Chondrocyte (in vitro differentiated cells): ENCODE measurements around the gene EOMES. TPM values are rescaled to one million over a fixed set of nuclear protein-coding genes. Genes with fewer than 3 reads are reported as not detected.

Experiments used
- DNase-seq: peaks from one replicate; pipeline ENCODE4 v3.0.0; 2021; ENCODE audit warnings: mixed read lengths, low spot score
- H3K27ac Mint-ChIP-seq: one replicate; pipeline ENCODE4 v1.8.0; 2021; ENCODE audit warnings: mild to moderate bottlenecking, moderate library complexity, mixed read lengths; ENCODE audit not compliant: unreplicated experiment
- H3K27me3 Mint-ChIP-seq: 2 replicates; pipeline ENCODE4 v1.8.0; 2021; ENCODE audit warnings: low read depth, mixed read lengths
- H3K36me3 Mint-ChIP-seq: 2 replicates; pipeline ENCODE4 v1.8.0; 2021; ENCODE audit warnings: low read depth, mixed read lengths
- H3K4me1 Mint-ChIP-seq: 2 replicates; pipeline ENCODE4 v1.8.0; 2021; ENCODE audit warnings: low read depth, mild to moderate bottlenecking, mixed read lengths
- H3K4me3 Mint-ChIP-seq: one replicate; pipeline ENCODE4 v1.8.0; 2021; ENCODE audit warnings: mild to moderate bottlenecking, moderate library complexity, mixed read lengths; ENCODE audit not compliant: unreplicated experiment
- H3K9me3 Mint-ChIP-seq: 2 replicates; pipeline ENCODE4 v1.8.0; 2021; ENCODE audit warnings: low read depth, mixed read lengths
- total RNA-seq: library from RNA; stranded (reverse); gene quantifications from 3 replicates; pipeline ENCODE4 v1.2.1, GENCODE V29; 2021
- TF ChIP-seq, protein P1 (sequence below): fragments of 200-600 bp; sonication (generic); IDR thresholded peaks from 2 replicates; pipeline ENCODE4 v1.5.0; 2021; ENCODE audit warnings: antibody characterized with exemption, mild to moderate bottlenecking, moderate library complexity

Gene EOMES
- total RNA-seq, 1 donor from 2014 or later, result not detected

DNA sequence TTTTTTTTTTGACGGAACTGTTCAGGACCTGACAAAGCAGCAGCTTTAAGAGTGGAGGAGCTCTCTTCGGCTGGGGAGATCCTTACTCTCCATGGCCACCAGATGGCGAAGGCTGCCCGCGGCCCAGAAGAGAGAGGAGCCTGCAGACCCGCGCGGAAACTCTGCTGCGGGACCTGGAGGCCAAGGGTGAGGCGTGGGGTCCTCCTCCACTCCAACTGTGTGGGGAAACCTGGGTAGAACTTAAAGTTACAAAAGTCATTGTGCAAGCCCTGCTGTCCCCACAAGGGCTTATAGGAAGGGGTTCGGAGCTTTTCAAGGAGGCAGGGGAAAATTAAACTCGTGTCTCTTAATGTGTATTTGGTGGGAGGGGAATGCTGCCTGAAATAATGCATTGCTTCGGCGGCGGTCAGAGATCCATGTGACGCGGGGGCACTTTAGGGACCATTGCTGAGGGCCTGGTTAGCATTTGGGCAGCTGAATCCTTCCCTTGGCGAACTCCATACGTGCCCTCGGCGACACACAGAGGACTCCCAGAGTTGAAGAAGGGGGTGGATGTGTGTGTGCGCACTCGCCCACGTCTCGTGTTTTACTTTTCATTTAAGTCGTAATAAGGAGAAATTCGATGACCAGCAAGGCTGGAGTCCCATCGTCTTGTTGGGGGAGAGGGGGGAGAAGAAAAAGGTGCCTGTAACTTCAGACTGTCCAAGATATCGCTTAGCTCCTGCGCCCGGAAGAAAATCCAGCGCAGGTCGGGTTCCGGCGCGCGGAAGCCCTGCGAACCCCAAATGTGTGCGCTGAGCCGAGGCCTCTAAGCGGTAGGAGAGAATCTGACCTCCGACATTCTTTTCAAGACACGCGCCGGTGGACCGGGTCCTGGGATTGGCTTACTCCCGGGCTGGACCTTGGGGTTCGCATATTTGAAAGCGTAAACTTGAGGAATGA lies 9.7 kb downstream of the EOMES start:
- peak overlapping the region; percentile 4 for H3K27ac Mint-ChIP-seq
- H3K4me1 Mint-ChIP-seq, result peaks cover 31% of the 10 kb centered on the region
- TF ChIP-seq, protein P1, sequence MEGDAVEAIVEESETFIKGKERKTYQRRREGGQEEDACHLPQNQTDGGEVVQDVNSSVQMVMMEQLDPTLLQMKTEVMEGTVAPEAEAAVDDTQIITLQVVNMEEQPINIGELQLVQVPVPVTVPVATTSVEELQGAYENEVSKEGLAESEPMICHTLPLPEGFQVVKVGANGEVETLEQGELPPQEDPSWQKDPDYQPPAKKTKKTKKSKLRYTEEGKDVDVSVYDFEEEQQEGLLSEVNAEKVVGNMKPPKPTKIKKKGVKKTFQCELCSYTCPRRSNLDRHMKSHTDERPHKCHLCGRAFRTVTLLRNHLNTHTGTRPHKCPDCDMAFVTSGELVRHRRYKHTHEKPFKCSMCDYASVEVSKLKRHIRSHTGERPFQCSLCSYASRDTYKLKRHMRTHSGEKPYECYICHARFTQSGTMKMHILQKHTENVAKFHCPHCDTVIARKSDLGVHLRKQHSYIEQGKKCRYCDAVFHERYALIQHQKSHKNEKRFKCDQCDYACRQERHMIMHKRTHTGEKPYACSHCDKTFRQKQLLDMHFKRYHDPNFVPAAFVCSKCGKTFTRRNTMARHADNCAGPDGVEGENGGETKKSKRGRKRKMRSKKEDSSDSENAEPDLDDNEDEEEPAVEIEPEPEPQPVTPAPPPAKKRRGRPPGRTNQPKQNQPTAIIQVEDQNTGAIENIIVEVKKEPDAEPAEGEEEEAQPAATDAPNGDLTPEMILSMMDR, result peak; percentile 86
- peak overlapping the region; percentile 87 for H3K4me3 Mint-ChIP-seq
- no peaks in the 10 kb centered on the region for H3K36me3 Mint-ChIP-seq
- H3K9me3 Mint-ChIP-seq, result no peaks in the 10 kb centered on the region
- DNase-seq, result no peak
- H3K27me3 Mint-ChIP-seq, result peaks cover 70% of the 10 kb centered on the region

DNA sequence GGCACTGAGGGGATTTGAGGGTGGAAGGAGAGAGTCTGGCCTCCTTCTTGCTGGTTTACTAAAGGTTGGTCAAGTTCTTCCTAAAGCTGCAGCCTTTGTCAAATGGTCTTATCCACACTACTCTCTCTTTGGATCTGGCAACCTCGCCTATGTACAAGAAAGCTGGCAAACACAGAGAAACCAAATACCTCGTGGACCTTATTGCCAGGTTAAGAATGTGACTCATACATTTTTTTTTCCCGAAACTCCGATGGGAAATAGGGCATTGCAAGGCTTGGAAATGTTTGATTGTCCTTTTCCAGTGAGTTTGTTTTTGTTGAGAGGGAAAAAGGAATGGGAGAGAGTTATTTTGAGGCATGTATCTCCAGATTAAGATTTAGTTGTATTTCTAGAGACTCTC lies 13.9 kb downstream of the EOMES start:
- TF ChIP-seq, protein P1, result no peak

DNA sequence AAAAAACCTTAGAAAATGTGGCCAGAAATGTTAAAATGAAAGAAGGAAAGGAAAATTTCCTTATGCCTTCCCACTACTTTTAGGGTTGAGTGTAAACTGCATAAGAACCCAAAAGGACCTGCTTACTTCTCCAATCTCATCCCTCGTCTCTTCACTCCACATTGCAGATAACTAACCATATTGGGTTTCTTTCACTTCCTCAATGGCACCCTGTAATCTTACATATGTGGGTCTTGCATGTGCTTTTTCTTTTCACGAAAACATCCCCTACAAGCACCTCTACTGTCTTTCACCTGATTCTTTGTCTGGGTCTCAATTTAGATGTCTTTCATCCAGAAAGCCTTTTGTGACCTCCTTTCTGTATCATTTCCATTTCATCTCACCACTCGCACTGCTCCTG lies 23.1 kb downstream of the EOMES start:
- Mint-ChIP-seq H3K27ac (no peak overlapping the region), H3K9me3 (peaks cover 9% of the 10 kb centered on the region), H3K36me3 (no peaks in the 10 kb centered on the region), H3K4me1 (no peaks in the 10 kb centered on the region), H3K27me3 (no peaks in the 10 kb centered on the region), H3K4me3 (no peak overlapping the region)
- no peak for DNase-seq
- TF ChIP-seq, protein P1, result no peak

More for the DNA sequence above, 13.9 kb downstream of the EOMES start:
- H3K27me3 Mint-ChIP-seq, result peaks cover 45% of the 10 kb centered on the region
- H3K4me3 Mint-ChIP-seq, result no peak overlapping the region
- H3K9me3 Mint-ChIP-seq, result no peaks in the 10 kb centered on the region
- no peaks in the 10 kb centered on the region for H3K36me3 Mint-ChIP-seq
- H3K4me1 Mint-ChIP-seq, result peaks cover 12% of the 10 kb centered on the region
- H3K27ac Mint-ChIP-seq, result no peak overlapping the region
- no peak for DNase-seq

DNA sequence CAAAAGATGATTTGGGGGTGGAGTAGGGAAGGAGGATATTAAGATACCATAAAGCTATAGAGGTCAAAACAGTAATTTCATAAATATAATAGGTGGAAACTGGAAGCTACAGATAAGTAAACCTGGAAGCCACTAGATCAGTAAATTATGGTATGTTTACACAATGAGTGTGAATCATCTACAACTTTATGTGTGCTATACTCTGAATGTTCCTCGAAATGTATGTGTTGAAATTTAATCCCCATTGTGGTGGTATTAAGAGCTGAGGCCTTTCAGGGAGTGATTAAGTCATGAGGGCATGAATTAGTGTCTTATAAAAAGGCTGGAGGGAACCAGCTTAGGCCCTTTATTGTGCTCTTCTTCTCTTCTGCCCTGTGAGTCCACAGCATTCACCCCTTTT lies 25.2 kb downstream of the EOMES start:
- DNase-seq, result no peak
- Mint-ChIP-seq H3K4me1 (no peaks in the 10 kb centered on the region), H3K27me3 (peaks cover 9% of the 10 kb centered on the region), H3K4me3 (no peak overlapping the region), H3K36me3 (peaks cover 4% of the 10 kb centered on the region), H3K27ac (no peak overlapping the region), H3K9me3 (peaks cover 23% of the 10 kb centered on the region)
- TF ChIP-seq, protein P1, result no peak

DNA sequence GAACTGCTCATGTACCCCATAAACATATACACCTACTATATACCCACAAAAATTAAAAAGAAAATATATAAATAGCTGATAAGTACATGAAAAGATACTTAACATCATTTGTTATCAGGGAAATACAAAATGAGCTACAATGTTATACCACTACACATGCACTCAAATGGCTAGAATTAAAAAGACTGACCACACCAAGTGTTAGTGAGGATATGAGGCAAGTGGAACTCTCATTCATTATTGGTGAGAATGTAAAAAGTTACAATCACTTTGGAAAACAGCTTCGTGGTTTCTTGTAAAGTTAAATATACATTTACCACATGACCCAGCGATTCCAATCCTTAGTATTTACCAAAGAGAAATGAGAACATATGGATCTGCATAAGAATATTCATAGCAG lies 26.5 kb downstream of the EOMES start:
- Mint-ChIP-seq H3K9me3 (peaks cover 36% of the 10 kb centered on the region), H3K27ac (no peak overlapping the region), H3K4me1 (no peaks in the 10 kb centered on the region), H3K4me3 (no peak overlapping the region), H3K27me3 (peaks cover 10% of the 10 kb centered on the region), H3K36me3 (peaks cover 8% of the 10 kb centered on the region)
- TF ChIP-seq, protein P1, result no peak
- no peak for DNase-seq
